Thymus (tissue), 14 donors: ENCODE measurements around the gene PRR36. TPM values are rescaled to one million over a fixed set of nuclear protein-coding genes. Genes with fewer than 3 reads are reported as not detected.

ENCODE experiments used
- DNase-seq, 9 donors: peaks; one replicate each; pipeline ENCODE4 v3.0.0-alpha.2; 2013; ENCODE audit warnings: low spot score in 9 of 9, low read depth in 6 of 9, missing footprints in 1 of 9
- H3K27ac ChIP-seq, 2 donors: one replicate each; pipeline ENCODE4 v1.5.1; 2013; ENCODE audit warnings: control low read depth in 1 of 2, low read depth in 1 of 2, low read length in 1 of 2, mild to moderate bottlenecking in 1 of 2, moderate library complexity in 1 of 2
- H3K27me3 ChIP-seq, 2 donors: one replicate each; pipeline ENCODE4 v1.5.1; 2013; ENCODE audit warnings: low read length in 1 of 2; ENCODE audit not compliant: control insufficient read depth in 2 of 2, insufficient read depth in 1 of 2
- H3K36me3 ChIP-seq, 2 donors: one replicate each; pipeline ENCODE4 v1.5.1; 2013; ENCODE audit warnings: low read length in 1 of 2, mild to moderate bottlenecking in 1 of 2, moderate library complexity in 1 of 2; ENCODE audit not compliant: control insufficient read depth in 2 of 2, insufficient read depth in 2 of 2
- H3K4me1 ChIP-seq, 2 donors: one replicate each; pipeline ENCODE4 v1.5.1; 2013; ENCODE audit warnings: low read length in 2 of 2; ENCODE audit not compliant: control insufficient read depth in 2 of 2, insufficient read depth in 2 of 2
- H3K4me3 ChIP-seq, 2 donors: one replicate each; pipeline ENCODE4 v1.5.1; 2013; ENCODE audit warnings: low read length in 2 of 2, control low read depth in 1 of 2, mild to moderate bottlenecking in 1 of 2
- H3K9me3 ChIP-seq, 2 donors: one replicate each; pipeline ENCODE4 v1.5.1; 2013; ENCODE audit warnings: low read length in 1 of 2, mild to moderate bottlenecking in 1 of 2; ENCODE audit not compliant: control insufficient read depth in 2 of 2, insufficient read depth in 1 of 2
- WGBS: extraction: QIAGEN DNeasy Blood & Tissue Kit; methylation state at CpG from one replicate; pipeline ENCODE4 v1.1.7; 2013; 5-methylcytosine and 5-hydroxymethylcytosine counted together
- long read RNA-seq, 10 donors: transcript quantifications; one replicate each; lab custom pipeline, GENCODE V29; 2026
- polyA plus RNA-seq: library from polyadenylated mRNA; stranded (reverse); fragments of 200-250 nt; gene quantifications from one replicate; pipeline ENCODE4 v1.2.3, GENCODE V29; 2013
- total RNA-seq: library from RNA; stranded (reverse); fragments of 120-200 nt; gene quantifications from one replicate; pipeline ENCODE4 v1.2.4, GENCODE V29; 2013
- donor health status: healthy.

The PRR36 gene
- total RNA-seq = 0.09 TPM
- 0.16 TPM for polyA plus RNA-seq
- long read RNA-seq, donor 1 = 0 reads
- long read RNA-seq, donor 2 = 0 reads
- long read RNA-seq, donor 3 = 0 reads
- long read RNA-seq, donor 4 = 0 reads
- long read RNA-seq, donor 5 = 0 reads
- long read RNA-seq, donor 6 = 0 reads
- long read RNA-seq, donor 7 = 0 reads
- long read RNA-seq, donor 8 = 0 reads
- long read RNA-seq, donor 9 = 0 reads
- long read RNA-seq, donor 10 = 0 reads

- no peaks in the 10 kb centered on the region for H3K36me3 ChIP-seq
- H3K9me3 ChIP-seq = peaks cover 4 to 25% of the 10 kb centered on the region in 2 donors
- peak within 1 kb of the TSS; percentile 10 to 39 for H3K4me3 ChIP-seq
- peaks cover 32 to 73% of the 10 kb centered on the region in 2 donors for H3K27me3 ChIP-seq
- DNase-seq = peak in 1 of 9 donors; percentile 45
- peaks cover 7 to 29% of the 10 kb centered on the region in 2 donors for H3K4me1 ChIP-seq
- 2% methylated on average over 88 of the region's 88 CpGs for WGBS
- H3K27ac ChIP-seq = no peak within 1 kb of the TSS
Observed at GRCh38 chr19:7874076-7874896, at the start of gene PRR36. PRR36 (minus strand) TSS chr19:7874390; CDS start chr19:7873689, 701 bp downstream.

- H3K4me1 ChIP-seq = peaks cover 24 to 28% of the 10 kb centered on the region in 2 donors
- 93% methylated on average over 31 of the region's 31 CpGs for WGBS
- H3K36me3 ChIP-seq = peaks cover 18 to 22% of the 10 kb centered on the region in 2 donors
- H3K27me3 ChIP-seq = peaks cover 6 to 19% of the 10 kb centered on the region in 2 donors
- no peak overlapping the region for H3K4me3 ChIP-seq
- DNase-seq = no peak
- H3K9me3 ChIP-seq = peaks cover 0 to 5% of the 10 kb centered on the region in 2 donors
- no peak overlapping the region for H3K27ac ChIP-seq
Observed at GRCh38 chr19:7923295-7924191, 49.4 kb upstream of the PRR36 start.

- no peak for DNase-seq
- peaks cover 23 to 28% of the 10 kb centered on the region in 2 donors for H3K4me1 ChIP-seq
- peaks cover 0 to 6% of the 10 kb centered on the region in 2 donors for H3K9me3 ChIP-seq
- peaks cover 18 to 20% of the 10 kb centered on the region in 2 donors for H3K36me3 ChIP-seq
- H3K27ac ChIP-seq = no peak overlapping the region
- 96% methylated on average over 8 of the region's 8 CpGs for WGBS
- H3K27me3 ChIP-seq = peaks cover 12 to 27% of the 10 kb centered on the region in 2 donors
- no peak overlapping the region for H3K4me3 ChIP-seq
Observed at GRCh38 chr19:7922836-7923195, 48.6 kb upstream of the PRR36 start.

GRCh38 chr19:7921967-7922835 is 48.0 kb upstream of the PRR36 start:
- peaks cover 14 to 18% of the 10 kb centered on the region in 2 donors for H3K36me3 ChIP-seq
- H3K27ac ChIP-seq = peak overlapping the region in 1 of 2 donors; percentile 3
- 98% methylated on average over 31 of the region's 31 CpGs for WGBS
- H3K4me1 ChIP-seq = peaks cover 23 to 31% of the 10 kb centered on the region in 2 donors
- DNase-seq = no peak
- H3K4me3 ChIP-seq = no peak overlapping the region
- peaks cover 19 to 33% of the 10 kb centered on the region in 2 donors for H3K27me3 ChIP-seq
- peaks cover 0 to 6% of the 10 kb centered on the region in 2 donors for H3K9me3 ChIP-seq

GRCh38 chr19:7921302-7921966 is 47.2 kb upstream of the PRR36 start:
- WGBS = 71% methylated on average over 17 of the region's 17 CpGs
- peaks cover 27 to 35% of the 10 kb centered on the region in 2 donors for H3K4me1 ChIP-seq
- peak overlapping the region; percentile 40 to 89 for H3K4me3 ChIP-seq

GRCh38 chr19:7920519-7921301 is 46.5 kb upstream of the PRR36 start:
- peak overlapping the region; percentile 92 to 98 for H3K27ac ChIP-seq
- H3K9me3 ChIP-seq = peaks cover 0 to 6% of the 10 kb centered on the region in 2 donors
- WGBS = 2% methylated on average over 62 of the region's 62 CpGs
- H3K36me3 ChIP-seq = peaks cover 14 to 15% of the 10 kb centered on the region in 2 donors
- H3K4me3 ChIP-seq = peak overlapping the region; percentile 50 to 89
- peaks cover 25 to 37% of the 10 kb centered on the region in 2 donors for H3K4me1 ChIP-seq
- peak; percentile 76 to 96 (median 92) for DNase-seq
- peaks cover 32 to 47% of the 10 kb centered on the region in 2 donors for H3K27me3 ChIP-seq

More at GRCh38 chr19:7921302-7921966, 47.2 kb upstream of the PRR36 start:
- peaks cover 26 to 40% of the 10 kb centered on the region in 2 donors for H3K27me3 ChIP-seq
- peaks cover 14 to 15% of the 10 kb centered on the region in 2 donors for H3K36me3 ChIP-seq
- H3K9me3 ChIP-seq = peaks cover 0 to 6% of the 10 kb centered on the region in 2 donors
- H3K27ac ChIP-seq = peak overlapping the region; percentile 10 to 84
- DNase-seq = no peak

- Histone ChIP-seq H3K4me3 (peak within 1 kb of the TSS; percentile 50 to 89), H3K36me3 (peaks cover 14 to 15% of the 10 kb centered on the region in 2 donors), H3K27ac (peak within 1 kb of the TSS; percentile 92 to 98), H3K9me3 (peaks cover 0 to 6% of the 10 kb centered on the region in 2 donors), H3K27me3 (peaks cover 40 to 54% of the 10 kb centered on the region in 2 donors), H3K4me1 (peaks cover 20 to 39% of the 10 kb centered on the region in 2 donors)
- peak; percentile 89 to 99 (median 97) for DNase-seq
- WGBS = 7% methylated on average over 62 of the region's 62 CpGs
Observed at GRCh38 chr19:7919610-7920518, 45.7 kb upstream of the PRR36 start, which contains the start of gene SNAPC2. SNAPC2 (plus strand) TSS chr19:7920338; CDS start chr19:7920367, 29 bp downstream.
